HepG2 (cell line): ENCODE data around the gene MYL12B. TPM values are rescaled to one million over a fixed set of nuclear protein-coding genes. Genes with fewer than 3 reads are reported as not detected.

Experiments used
- CBFB ChIP-seq: sonication (generic); formaldehyde crosslinking; IDR thresholded peaks from 2 replicates; pipeline ENCODE4 v1.4.0; 2020; ENCODE audit warnings: missing genetic modification reagents
- CENPT ChIP-seq: sonication (generic); formaldehyde crosslinking; IDR thresholded peaks from 2 replicates; pipeline ENCODE4 v1.8.0; 2022; ENCODE audit warnings: low read depth, mild to moderate bottlenecking, moderate library complexity, missing genetic modification reagents
- EP300 ChIP-seq, 3 experiments: sonication (generic) in 1 of 3; formaldehyde crosslinking in 1 of 3; IDR thresholded peaks; 2 replicates each; pipeline versions ENCODE4 v1.5.1 to v1.6.1; 2011 to 2020; ENCODE audit warnings: low read depth in 2 of 3, low read length in 2 of 3, borderline replicate concordance in 1 of 3, improper control_type of control experiment in 1 of 3, mild to moderate bottlenecking in 1 of 3, missing genetic modification reagents in 1 of 3, moderate library complexity in 1 of 3
- ISX ChIP-seq: sonication (generic); formaldehyde crosslinking; conservative IDR thresholded peaks from 2 replicates; pipeline ENCODE4 v1.5.0; 2020; ENCODE audit warnings: missing genetic modification reagents
- KLF6 ChIP-seq: IDR thresholded peaks from 2 replicates; pipeline ENCODE4 v1.8.0; 2016; ENCODE audit warnings: missing biosample characterization, missing genetic modification reagents
- MAFK ChIP-seq, 2 experiments: IDR thresholded peaks in 1 of 2; conservative IDR thresholded peaks in 1 of 2; 2 replicates each; pipeline ENCODE4 v1.6.1; 2011; ENCODE audit warnings: improper control_type of control experiment in 2 of 2, low read length in 2 of 2
- NFYC ChIP-seq: IDR thresholded peaks from 2 replicates; pipeline ENCODE4 v1.6.1; 2016; ENCODE audit warnings: missing genetic modification reagents, missing compliant biosample characterization
- PITX1 ChIP-seq: sonication (generic); formaldehyde crosslinking; IDR thresholded peaks from 2 replicates; pipeline ENCODE4 v1.5.1; 2020; ENCODE audit warnings: mild to moderate bottlenecking, missing genetic modification reagents
- RBFOX2 ChIP-seq: fragments of 200-400 bp; formaldehyde crosslinking; IDR thresholded peaks from 2 replicates; pipeline ENCODE4 v1.6.1; 2017; ENCODE audit warnings: low read depth, mild to moderate bottlenecking, low read length
- TCF7 ChIP-seq: sonication (generic); IDR thresholded peaks from 2 replicates; pipeline ENCODE4 v1.6.1; 2016; ENCODE audit warnings: antibody characterized with exemption, low read depth
- TOPORS ChIP-seq: sonication (generic); formaldehyde crosslinking; IDR thresholded peaks from 2 replicates; pipeline ENCODE4 v1.8.0; 2023; ENCODE audit warnings: mild to moderate bottlenecking, missing genetic modification reagents
- ZNF331 ChIP-seq: sonication (generic); formaldehyde crosslinking; IDR thresholded peaks from 2 replicates; pipeline ENCODE4 v1.4.0; 2020; ENCODE audit warnings: missing genetic modification reagents
- polyA plus RNA-seq, 8 experiments: library from polyadenylated mRNA; depleted of rRNA in 3 of 8; stranded (reverse) in 7 of 8; unstranded in 1 of 8; fragments of >200 nt; fragmentation: Illumina TruSeq in 4 of 8; extraction: Trizol in 4 of 8; gene quantifications; 2 replicates each; pipeline versions ENCODE4 v1.2.1 to v1.2.3, GENCODE V29; 2011 to 2016; ENCODE audit warnings: low read depth in 4 of 8, missing spikeins in 1 of 8, mixed read lengths in 1 of 8; ENCODE audit not compliant: insufficient read depth in 1 of 8
- total RNA-seq, 5 experiments: library from RNA; depleted of rRNA; stranded (reverse); fragments of >200 nt; fragmentation: Illumina TruSeq; extraction: Trizol; gene quantifications; 2 replicates each; pipeline ENCODE4 v1.2.3, GENCODE V29; 2016; ENCODE audit warnings: low read depth in 1 of 5
- TF ChIP-seq, protein P1 (sequence below): sonication (generic); formaldehyde crosslinking; IDR thresholded peaks from 2 replicates; pipeline ENCODE4 v1.5.1; 2020; ENCODE audit warnings: mild to moderate bottlenecking, missing genetic modification reagents
- TF ChIP-seq, protein P2 (sequence below): sonication (generic); formaldehyde crosslinking; IDR thresholded peaks from 2 replicates; pipeline ENCODE4 v1.8.1; 2023; ENCODE audit warnings: mild to moderate bottlenecking, inconsistent platforms, moderate library complexity, missing genetic modification reagents, borderline replicate concordance
- TF ChIP-seq, protein P3 (sequence below): sonication (generic); formaldehyde crosslinking; IDR thresholded peaks from 2 replicates; pipeline ENCODE4 v1.4.0; 2020; ENCODE audit warnings: missing genetic modification reagents
- TF ChIP-seq, protein P4 (sequence below): sonication (generic); formaldehyde crosslinking; IDR thresholded peaks from 2 replicates; pipeline ENCODE4 v1.4.0; 2020; ENCODE audit warnings: missing genetic modification reagents

MYL12B gene
- total and polyA plus RNA-seq, 2 of the 13 experiments (the other 11 are each of a cell fraction or from before 2014, with no cell fraction given): 265 to 340 TPM

DNA sequence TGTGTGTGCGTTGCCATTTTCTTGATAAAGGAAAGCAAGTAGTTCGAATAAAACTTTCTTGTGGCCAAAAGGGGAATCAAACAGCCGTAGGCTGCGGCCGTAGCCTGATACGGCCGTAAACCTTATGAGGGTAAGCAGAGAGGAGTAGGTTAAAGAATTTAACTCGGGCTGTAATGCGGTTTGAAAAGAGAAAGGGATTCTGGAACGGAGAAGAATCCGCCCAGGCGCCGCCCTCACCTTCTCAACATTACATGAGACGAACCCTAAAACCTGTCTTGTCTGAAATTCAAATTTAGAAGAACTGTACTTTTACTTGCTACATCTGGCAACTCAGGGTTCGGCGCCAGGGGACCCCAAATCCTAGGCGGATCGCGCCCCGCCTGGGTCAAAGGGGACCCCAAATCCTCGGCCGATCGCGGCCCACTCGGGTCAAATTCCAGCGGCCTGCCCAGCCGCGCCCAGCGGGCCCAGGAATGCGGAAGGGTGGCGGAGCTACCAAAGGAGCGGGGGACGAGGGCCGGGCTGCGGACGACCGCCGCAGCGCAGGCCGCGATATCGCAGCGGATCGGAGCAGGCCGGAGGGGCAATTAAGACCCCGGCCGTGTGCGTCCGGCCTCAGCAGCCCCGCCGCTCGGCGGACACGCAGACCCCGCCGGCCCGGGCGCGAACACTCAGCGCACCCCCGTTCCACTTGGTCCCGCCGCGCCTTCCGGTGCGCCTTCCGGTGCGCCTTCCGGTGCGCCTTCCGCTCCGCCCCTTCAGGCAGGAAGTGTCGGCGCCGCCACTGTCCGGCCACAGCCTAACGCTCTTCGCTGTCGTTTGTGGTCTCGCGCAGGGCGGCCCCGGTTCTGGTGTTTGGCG, at the start of gene MYL12B (continued):
- TF ChIP-seq, protein P1, sequence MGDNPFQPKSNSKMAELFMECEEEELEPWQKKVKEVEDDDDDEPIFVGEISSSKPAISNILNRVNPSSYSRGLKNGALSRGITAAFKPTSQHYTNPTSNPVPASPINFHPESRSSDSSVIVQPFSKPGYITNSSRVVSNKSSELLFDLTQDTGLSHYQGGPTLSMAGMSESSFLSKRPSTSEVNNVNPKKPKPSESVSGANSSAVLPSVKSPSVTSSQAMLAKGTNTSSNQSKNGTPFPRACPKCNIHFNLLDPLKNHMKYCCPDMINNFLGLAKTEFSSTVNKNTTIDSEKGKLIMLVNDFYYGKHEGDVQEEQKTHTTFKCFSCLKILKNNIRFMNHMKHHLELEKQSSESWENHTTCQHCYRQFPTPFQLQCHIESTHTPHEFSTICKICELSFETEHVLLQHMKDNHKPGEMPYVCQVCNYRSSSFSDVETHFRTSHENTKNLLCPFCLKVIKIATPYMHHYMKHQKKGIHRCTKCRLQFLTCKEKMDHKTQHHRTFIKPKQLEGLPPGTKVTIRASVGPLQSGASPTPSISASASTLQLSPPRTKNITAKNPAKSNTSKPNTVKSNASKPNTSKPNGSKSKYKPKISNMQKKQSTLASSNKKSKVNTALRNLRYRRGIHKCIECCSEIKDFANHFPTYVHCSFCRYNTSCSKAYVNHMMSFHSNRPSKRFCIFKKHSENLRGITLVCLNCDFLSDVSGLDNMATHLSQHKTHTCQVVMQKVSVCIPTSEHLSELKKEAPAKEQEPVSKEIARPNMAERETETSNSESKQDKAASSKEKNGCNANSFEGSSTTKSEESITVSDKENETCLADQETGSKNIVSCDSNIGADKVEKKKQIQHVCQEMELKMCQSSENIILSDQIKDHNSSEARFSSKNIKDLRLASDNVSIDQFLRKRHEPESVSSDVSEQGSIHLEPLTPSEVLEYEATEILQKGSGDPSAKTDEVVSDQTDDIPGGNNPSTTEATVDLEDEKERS (CRISPR knock-in tag): 0 out of 2 replicates have a peak, but pooled peaks have one; percentile 65
- TF ChIP-seq NFYC (CRISPR knock-in tag): no peak
- TF ChIP-seq RBFOX2: peak; percentile 97
- TF ChIP-seq CBFB (CRISPR knock-in tag): peak; percentile 88
- no peak for TF ChIP-seq TCF7
- TF ChIP-seq ISX (CRISPR knock-in tag): 0 out of 2 replicates have a peak, but pooled peaks have one; percentile 25
- TF ChIP-seq ZNF331 (CRISPR knock-in tag): peak; percentile 33; the same call in 1 of the 2 replicates
- TF ChIP-seq, protein P2, sequence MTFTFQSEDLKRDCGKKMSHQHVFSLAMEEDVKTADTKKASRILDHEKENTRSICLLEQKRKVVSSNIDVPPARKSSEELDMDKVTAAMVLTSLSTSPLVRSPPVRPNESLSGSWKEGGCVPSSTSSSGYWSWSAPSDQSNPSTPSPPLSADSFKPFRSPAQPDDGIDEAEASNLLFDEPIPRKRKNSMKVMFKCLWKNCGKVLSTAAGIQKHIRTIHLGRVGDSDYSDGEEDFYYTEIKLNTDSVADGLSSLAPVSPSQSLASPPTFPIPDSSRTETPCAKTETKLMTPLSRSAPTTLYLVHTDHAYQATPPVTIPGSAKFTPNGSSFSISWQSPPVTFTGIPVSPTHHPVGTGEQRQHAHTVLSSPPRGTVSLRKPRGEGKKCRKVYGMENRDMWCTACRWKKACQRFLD (CRISPR knock-in tag): no peak
- TF ChIP-seq CENPT (CRISPR knock-in tag): no peak
- no peak; the same call in 1 of the 2 replicates for TF ChIP-seq TOPORS (CRISPR knock-in tag)
- TF ChIP-seq MAFK (conservative IDR thresholded peaks at IDR 0.05 in 1 of 2, IDR thresholded peaks at IDR 0.05 in 1 of 2; ENCODE audit: low read length in 2 of 2): no peak
- peak; percentile 77 for TF ChIP-seq KLF6 (CRISPR knock-in tag)
- TF ChIP-seq, protein P3, sequence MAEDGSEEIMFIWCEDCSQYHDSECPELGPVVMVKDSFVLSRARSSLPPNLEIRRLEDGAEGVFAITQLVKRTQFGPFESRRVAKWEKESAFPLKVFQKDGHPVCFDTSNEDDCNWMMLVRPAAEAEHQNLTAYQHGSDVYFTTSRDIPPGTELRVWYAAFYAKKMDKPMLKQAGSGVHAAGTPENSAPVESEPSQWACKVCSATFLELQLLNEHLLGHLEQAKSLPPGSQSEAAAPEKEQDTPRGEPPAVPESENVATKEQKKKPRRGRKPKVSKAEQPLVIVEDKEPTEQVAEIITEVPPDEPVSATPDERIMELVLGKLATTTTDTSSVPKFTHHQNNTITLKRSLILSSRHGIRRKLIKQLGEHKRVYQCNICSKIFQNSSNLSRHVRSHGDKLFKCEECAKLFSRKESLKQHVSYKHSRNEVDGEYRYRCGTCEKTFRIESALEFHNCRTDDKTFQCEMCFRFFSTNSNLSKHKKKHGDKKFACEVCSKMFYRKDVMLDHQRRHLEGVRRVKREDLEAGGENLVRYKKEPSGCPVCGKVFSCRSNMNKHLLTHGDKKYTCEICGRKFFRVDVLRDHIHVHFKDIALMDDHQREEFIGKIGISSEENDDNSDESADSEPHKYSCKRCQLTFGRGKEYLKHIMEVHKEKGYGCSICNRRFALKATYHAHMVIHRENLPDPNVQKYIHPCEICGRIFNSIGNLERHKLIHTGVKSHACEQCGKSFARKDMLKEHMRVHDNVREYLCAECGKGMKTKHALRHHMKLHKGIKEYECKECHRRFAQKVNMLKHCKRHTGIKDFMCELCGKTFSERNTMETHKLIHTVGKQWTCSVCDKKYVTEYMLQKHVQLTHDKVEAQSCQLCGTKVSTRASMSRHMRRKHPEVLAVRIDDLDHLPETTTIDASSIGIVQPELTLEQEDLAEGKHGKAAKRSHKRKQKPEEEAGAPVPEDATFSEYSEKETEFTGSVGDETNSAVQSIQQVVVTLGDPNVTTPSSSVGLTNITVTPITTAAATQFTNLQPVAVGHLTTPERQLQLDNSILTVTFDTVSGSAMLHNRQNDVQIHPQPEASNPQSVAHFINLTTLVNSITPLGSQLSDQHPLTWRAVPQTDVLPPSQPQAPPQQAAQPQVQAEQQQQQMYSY (CRISPR knock-in tag): peak; percentile 29; the same call in 1 of the 2 replicates
- peak; percentile 24; the same call in 1 of the 2 replicates for TF ChIP-seq PITX1 (CRISPR knock-in tag)
- peak in 1 of 2 experiments; percentile 50; a peak in 1 of 4 replicates for TF ChIP-seq EP300 (IDR thresholded peaks at IDR 0.05; ENCODE audit: low read depth in 2 of 2, low read length in 2 of 2)
- peak; percentile 36; the same call in 1 of the 2 replicates for TF ChIP-seq EP300 (CRISPR knock-in tag; IDR thresholded peaks at IDR 0.05; ENCODE audit: borderline replicate concordance)
- TF ChIP-seq, protein P4, sequence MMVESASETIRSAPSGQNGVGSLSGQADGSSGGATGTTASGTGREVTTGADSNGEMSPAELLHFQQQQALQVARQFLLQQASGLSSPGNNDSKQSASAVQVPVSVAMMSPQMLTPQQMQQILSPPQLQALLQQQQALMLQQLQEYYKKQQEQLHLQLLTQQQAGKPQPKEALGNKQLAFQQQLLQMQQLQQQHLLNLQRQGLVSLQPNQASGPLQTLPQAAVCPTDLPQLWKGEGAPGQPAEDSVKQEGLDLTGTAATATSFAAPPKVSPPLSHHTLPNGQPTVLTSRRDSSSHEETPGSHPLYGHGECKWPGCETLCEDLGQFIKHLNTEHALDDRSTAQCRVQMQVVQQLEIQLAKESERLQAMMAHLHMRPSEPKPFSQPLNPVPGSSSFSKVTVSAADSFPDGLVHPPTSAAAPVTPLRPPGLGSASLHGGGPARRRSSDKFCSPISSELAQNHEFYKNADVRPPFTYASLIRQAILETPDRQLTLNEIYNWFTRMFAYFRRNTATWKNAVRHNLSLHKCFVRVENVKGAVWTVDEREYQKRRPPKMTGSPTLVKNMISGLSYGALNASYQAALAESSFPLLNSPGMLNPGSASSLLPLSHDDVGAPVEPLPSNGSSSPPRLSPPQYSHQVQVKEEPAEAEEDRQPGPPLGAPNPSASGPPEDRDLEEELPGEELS (CRISPR knock-in tag): peak; percentile 59
